Measurements from ENCODE around the gene CDH5.

DNA sequence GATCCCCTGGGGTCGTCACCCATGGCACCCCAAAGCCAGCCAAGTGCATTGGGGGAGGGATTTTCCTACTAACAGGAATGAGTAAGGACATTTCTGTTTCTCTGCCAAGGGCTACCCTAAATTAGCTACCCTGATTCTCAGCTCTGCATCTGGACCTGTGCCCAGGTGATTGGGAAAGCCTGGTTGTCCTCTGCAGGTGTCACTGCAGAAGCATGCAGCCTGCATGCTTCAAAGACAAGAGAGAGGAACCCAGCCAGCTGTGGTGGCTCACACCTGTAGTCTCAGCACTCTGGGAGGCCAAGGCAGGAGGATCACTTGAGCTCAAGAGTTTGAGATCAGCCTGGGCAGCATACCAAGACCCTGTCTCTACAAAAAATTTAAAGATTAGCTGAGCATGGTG is 80.2 kb downstream of the CDH5 start:
- TF ChIP-seq, protein P1, sequence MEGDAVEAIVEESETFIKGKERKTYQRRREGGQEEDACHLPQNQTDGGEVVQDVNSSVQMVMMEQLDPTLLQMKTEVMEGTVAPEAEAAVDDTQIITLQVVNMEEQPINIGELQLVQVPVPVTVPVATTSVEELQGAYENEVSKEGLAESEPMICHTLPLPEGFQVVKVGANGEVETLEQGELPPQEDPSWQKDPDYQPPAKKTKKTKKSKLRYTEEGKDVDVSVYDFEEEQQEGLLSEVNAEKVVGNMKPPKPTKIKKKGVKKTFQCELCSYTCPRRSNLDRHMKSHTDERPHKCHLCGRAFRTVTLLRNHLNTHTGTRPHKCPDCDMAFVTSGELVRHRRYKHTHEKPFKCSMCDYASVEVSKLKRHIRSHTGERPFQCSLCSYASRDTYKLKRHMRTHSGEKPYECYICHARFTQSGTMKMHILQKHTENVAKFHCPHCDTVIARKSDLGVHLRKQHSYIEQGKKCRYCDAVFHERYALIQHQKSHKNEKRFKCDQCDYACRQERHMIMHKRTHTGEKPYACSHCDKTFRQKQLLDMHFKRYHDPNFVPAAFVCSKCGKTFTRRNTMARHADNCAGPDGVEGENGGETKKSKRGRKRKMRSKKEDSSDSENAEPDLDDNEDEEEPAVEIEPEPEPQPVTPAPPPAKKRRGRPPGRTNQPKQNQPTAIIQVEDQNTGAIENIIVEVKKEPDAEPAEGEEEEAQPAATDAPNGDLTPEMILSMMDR (IDR thresholded peaks at IDR 0.05) = no peak
- TF ChIP-seq EZH2 (IDR thresholded peaks at IDR 0.05) = no peak

Data from neural progenitor cell (in vitro differentiated cells).